ENCODE data around the gene RPUSD2. TPM values are rescaled to one million over a fixed set of nuclear protein-coding genes. Genes with fewer than 3 reads are reported as not detected.

Gene RPUSD2
- polyA plus RNA-seq (8.0 to 10.1 TPM (median 8.6 TPM) in 3 replicates), polyA minus RNA-seq (7.3 to 13.7 TPM (median 13.4 TPM) in 3 replicates)
- polyA plus RNA-seq (2011; ENCODE audit: low read depth): 4.1 TPM
- 3.7 and 5.6 TPM in 2 replicates for polyA plus RNA-seq (2011; cell fraction: cytosol; rRNA removed)
- 8.8 and 9.1 TPM in 2 replicates for polyA plus RNA-seq (2011; cell fraction: nucleus; rRNA removed)
- 7.0 and 9.0 TPM in 2 replicates for polyA plus RNA-seq (2012; ENCODE audit: low replicate concordance)
- polyA minus RNA-seq (2011; cell fraction: cytosol; rRNA and poly(A)+ RNA removed): 13.6 TPM
- polyA minus RNA-seq (2011; cell fraction: nucleus; rRNA and poly(A)+ RNA removed): 7.8 and 8.3 TPM in 2 replicates

GRCh38 chr15:40569129-40569953 is at the start of gene RPUSD2:
Gene RPUSD2 (plus strand): TSS chr15:40569299. CDS start chr15:40569338, 39 bp downstream.
- peaks cover 15% of the 10 kb centered on the region for H3K4me1 ChIP-seq (ENCODE audit: control insufficient read depth, extremely low read depth, insufficient read depth, low read length)
- peaks cover 26% of the 10 kb centered on the region for H3K79me2 ChIP-seq (ENCODE audit: control insufficient read depth, insufficient read depth, low read length)
- peaks cover 16 to 18% of the 10 kb centered on the region in 2 experiments for H3K36me3 ChIP-seq (ENCODE audit: control insufficient read depth in 2 of 2, extremely low read depth in 1 of 2, insufficient read depth in 2 of 2, low read length in 2 of 2)
- H4K20me1 ChIP-seq (ENCODE audit: control insufficient read depth, extremely low read depth, insufficient read depth, low read length): no peaks in the 10 kb centered on the region
- no peaks in the 10 kb centered on the region for H3K27me3 ChIP-seq (ENCODE audit: control insufficient read depth, extremely low read depth, insufficient read depth, low read length)
- peak within 1 kb of the TSS; percentile 82 for H3K27ac ChIP-seq (ENCODE audit: control insufficient read depth, insufficient read depth, low read length)
- H3K9me3 ChIP-seq (ENCODE audit: control insufficient read depth, low read depth, low read length): no peaks in the 10 kb centered on the region
- peak within 1 kb of the TSS; percentile 86 for H3K4me2 ChIP-seq (ENCODE audit: control insufficient read depth, extremely low read depth, insufficient read depth, low read depth, low read length)
- H3K9me1 ChIP-seq (ENCODE audit: control insufficient read depth, extremely low read depth, insufficient read depth, low read length): no peaks in the 10 kb centered on the region
- H3K9ac ChIP-seq (ENCODE audit: control insufficient read depth, extremely low read depth, insufficient read depth, low read length): peak within 1 kb of the TSS; percentile 90
- dilution Hi-C loops (cut with MboI; ENCODE audit: extremely low pct_ligation_motif_present, low sequenced_read_pairs): no loop called here
- TF ChIP-seq CTCF (optimal IDR thresholded peaks at IDR 0.05 in 1 of 3, IDR thresholded peaks at IDR 0.05 in 1 of 3, conservative IDR thresholded peaks at IDR 0.05 in 1 of 3; ENCODE audit: extremely low read depth in 1 of 3, insufficient read depth in 2 of 3, low read length in 3 of 3) (no peak), EZH2 (IDR thresholded peaks at IDR 0.05; ENCODE audit: low read length) (no peak)
- peak within 1 kb of the TSS; percentile 82 to 94 (median 91) for H3K4me3 ChIP-seq (ENCODE audit: control insufficient read depth in 2 of 3, extremely low read depth in 1 of 3, insufficient read depth in 2 of 3, low read depth in 1 of 3, low read length in 3 of 3)
- DNase-seq (ENCODE audit: low read depth, low spot score) (peak; percentile 55), FAIRE-seq (peak; percentile 5)
- H2AFZ ChIP-seq (ENCODE audit: control insufficient read depth, low read length): peak within 1 kb of the TSS; percentile 99

DNA sequence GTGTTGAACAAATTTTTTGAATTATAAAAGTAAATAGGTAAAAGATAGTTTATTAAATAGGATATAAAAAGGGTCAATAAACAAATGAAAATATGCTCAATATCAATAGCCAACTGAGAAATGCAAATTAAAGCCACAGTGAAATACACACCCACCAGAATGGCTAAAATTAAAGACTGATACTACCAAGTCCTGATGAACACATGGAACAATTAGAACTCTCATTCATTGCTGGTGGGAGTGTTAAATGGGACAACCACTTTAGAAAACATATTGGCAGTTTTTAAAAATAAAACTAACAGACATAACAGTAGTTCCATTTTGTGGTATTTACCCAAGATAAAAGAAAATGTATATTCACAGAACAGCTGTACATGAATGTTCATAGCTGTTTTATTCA is 45.5 kb upstream of the RPUSD2 start:
- no peak for FAIRE-seq
- H3K27ac ChIP-seq (ENCODE audit: control insufficient read depth, insufficient read depth, low read length): no peak overlapping the region

More for the DNA sequence above, 45.5 kb upstream of the RPUSD2 start:
- no peaks in the 10 kb centered on the region for H3K9me3 ChIP-seq (ENCODE audit: control insufficient read depth, low read depth, low read length)
- no peak overlapping the region for H3K4me3 ChIP-seq (ENCODE audit: control insufficient read depth in 2 of 3, extremely low read depth in 1 of 3, insufficient read depth in 2 of 3, low read depth in 1 of 3, low read length in 3 of 3)
- no peaks in the 10 kb centered on the region for H3K9me1 ChIP-seq (ENCODE audit: control insufficient read depth, extremely low read depth, insufficient read depth, low read length)
- H3K36me3 ChIP-seq (ENCODE audit: control insufficient read depth in 2 of 2, extremely low read depth in 1 of 2, insufficient read depth in 2 of 2, low read length in 2 of 2): no peaks in the 10 kb centered on the region
- no peaks in the 10 kb centered on the region for H3K79me2 ChIP-seq (ENCODE audit: control insufficient read depth, insufficient read depth, low read length)
- no peak overlapping the region for H3K4me2 ChIP-seq (ENCODE audit: control insufficient read depth, extremely low read depth, insufficient read depth, low read depth, low read length)
- H2AFZ ChIP-seq (ENCODE audit: control insufficient read depth, low read length): no peak overlapping the region
- no peaks in the 10 kb centered on the region for H3K4me1 ChIP-seq (ENCODE audit: control insufficient read depth, extremely low read depth, insufficient read depth, low read length)
- TF ChIP-seq CTCF (optimal IDR thresholded peaks at IDR 0.05 in 1 of 3, IDR thresholded peaks at IDR 0.05 in 1 of 3, conservative IDR thresholded peaks at IDR 0.05 in 1 of 3; ENCODE audit: extremely low read depth in 1 of 3, insufficient read depth in 2 of 3, low read length in 3 of 3): no peak
- TF ChIP-seq EZH2 (IDR thresholded peaks at IDR 0.05; ENCODE audit: low read length): no peak
- dilution Hi-C loops (cut with MboI; ENCODE audit: extremely low pct_ligation_motif_present, low sequenced_read_pairs): no loop called here
- no peak overlapping the region for H3K9ac ChIP-seq (ENCODE audit: control insufficient read depth, extremely low read depth, insufficient read depth, low read length)
- no peaks in the 10 kb centered on the region for H4K20me1 ChIP-seq (ENCODE audit: control insufficient read depth, extremely low read depth, insufficient read depth, low read length)
- no peaks in the 10 kb centered on the region for H3K27me3 ChIP-seq (ENCODE audit: control insufficient read depth, extremely low read depth, insufficient read depth, low read length)
- DNase-seq (ENCODE audit: low read depth, low spot score): no peak

All from keratinocyte (primary cell).